GM18520 (cell line): ENCODE results near the gene RTL9.
"Not testable (repeated sequence)": the region's sequence is repeated elsewhere in the genome, so short reads cannot be mapped to it uniquely, and the experiment has no call there.

Experiments
- ATAC-seq: cut with Tn5 transposase; IDR thresholded peaks from one replicate; pipeline ENCODE4 v1.9.1; 2021; ENCODE audit not compliant: unreplicated experiment

RTL9 gene

GRCh38 chrX:110358548-110358947 lies at the start of gene RTL9:
TSS of gene RTL9 (plus strand) at chrX:110358848. CDS start at chrX:110450618, 91,770 bp downstream.
- ATAC-seq = no peak

GRCh38 chrX:110310000-110310790 lies 48.5 kb upstream of the RTL9 start:
- no peak for ATAC-seq

- peak; percentile 93 for ATAC-seq
Measured at GRCh38 chrX:110310896-110311295, 47.8 kb upstream of the RTL9 start.

GRCh38 chrX:110311437-110312230 lies 47.0 kb upstream of the RTL9 start:
- no peak for ATAC-seq

GRCh38 chrX:110315551-110315950 lies 43.1 kb upstream of the RTL9 start:
- no peak for ATAC-seq

- ATAC-seq = no peak
Measured at GRCh38 chrX:110316351-110317060, 42.1 kb upstream of the RTL9 start.

GRCh38 chrX:110317061-110317819 lies 41.4 kb upstream of the RTL9 start:
- ATAC-seq = no peak

- ATAC-seq = peak; percentile 71
Measured at GRCh38 chrX:110317820-110318663, 40.6 kb upstream of the RTL9 start, which contains the start of gene AMMECR1. TSS of gene AMMECR1 (minus strand) at chrX:110318085. CDS start at chrX:110318071, 14 bp downstream.

- ATAC-seq = no peak
Measured at GRCh38 chrX:110318664-110318968, 40.0 kb upstream of the RTL9 start.

GRCh38 chrX:110320381-110320987 lies 38.2 kb upstream of the RTL9 start:
- no peak for ATAC-seq

- no peak for ATAC-seq
Measured at GRCh38 chrX:110321081-110321480, 37.6 kb upstream of the RTL9 start.

GRCh38 chrX:110321670-110322069 lies 37.0 kb upstream of the RTL9 start:
- ATAC-seq = no peak

GRCh38 chrX:110322603-110323002 lies 36.0 kb upstream of the RTL9 start:
- ATAC-seq = no peak

- no peak for ATAC-seq
Measured at GRCh38 chrX:110326712-110327111, 31.9 kb upstream of the RTL9 start.

GRCh38 chrX:110327336-110327735 lies 31.3 kb upstream of the RTL9 start:
- no peak for ATAC-seq

GRCh38 chrX:110328613-110329012 lies 30.0 kb upstream of the RTL9 start:
- not testable (repeated sequence) for ATAC-seq

GRCh38 chrX:110331444-110332030 lies 27.1 kb upstream of the RTL9 start:
- ATAC-seq = no peak

GRCh38 chrX:110333458-110333857 lies 25.2 kb upstream of the RTL9 start:
- ATAC-seq = not testable (repeated sequence)

GRCh38 chrX:110338935-110339334 lies 19.7 kb upstream of the RTL9 start:
- no peak for ATAC-seq
